Spleen (tissue), 11 donors: ENCODE results near the gene BOD1L1. TPM values are rescaled to one million over a fixed set of nuclear protein-coding genes. Genes with fewer than 3 reads are reported as not detected.

Experiments
- DNase-seq: peaks from one replicate; pipeline ENCODE4 v3.0.0-alpha.2; 2020
- H3K27ac ChIP-seq, 8 donors: fragments of 200-600 bp; sonication (generic) in 7 of 8; 1 replicate in 4 of 8; 2 replicates in 4 of 8; pipeline versions ENCODE4 v1.5.0 to v1.8.0; 2016 to 2021; ENCODE audit warnings: inconsistent platforms in 4 of 8, mild to moderate bottlenecking in 4 of 8, moderate library complexity in 1 of 8
- H3K27me3 ChIP-seq, 7 donors: fragments of 200-600 bp; sonication (generic) in 6 of 7; replicated peaks in 1 of 7; 1 replicate in 4 of 7; 2 replicates in 3 of 7; pipeline versions ENCODE4 v1.5.0 to v1.8.0; 2016 to 2021; ENCODE audit warnings: inconsistent platforms in 3 of 7, mild to moderate bottlenecking in 1 of 7
- H3K36me3 ChIP-seq, 6 donors: fragments of 200-600 bp; sonication (generic) in 5 of 6; 1 replicate in 4 of 6; 2 replicates in 2 of 6; pipeline versions ENCODE4 v1.5.0 to v1.8.0; 2016 to 2021; ENCODE audit warnings: inconsistent platforms in 2 of 6
- H3K4me1 ChIP-seq, 6 donors: fragments of 200-600 bp; sonication (generic) in 5 of 6; 1 replicate in 3 of 6; 2 replicates in 3 of 6; pipeline versions ENCODE4 v1.5.0 to v1.8.0; 2016 to 2021; ENCODE audit warnings: inconsistent platforms in 3 of 6
- H3K4me3 ChIP-seq, 8 donors: fragments of 200-600 bp; sonication (generic) in 7 of 8; 1 replicate in 4 of 8; 2 replicates in 4 of 8; pipeline versions ENCODE4 v1.5.0 to v1.8.0; 2016 to 2021; ENCODE audit warnings: inconsistent platforms in 4 of 8, mild to moderate bottlenecking in 4 of 8, moderate library complexity in 2 of 8
- H3K9me3 ChIP-seq, 8 donors: fragments of 200-600 bp; sonication (generic) in 7 of 8; 1 replicate in 4 of 8; 2 replicates in 4 of 8; pipeline versions ENCODE4 v1.5.0 to v1.8.0; 2016 to 2021; ENCODE audit warnings: inconsistent platforms in 4 of 8
- CTCF ChIP-seq, 11 experiments: fragments of 200-600 bp in 7 of 11; fragments of 450-650 bp in 4 of 11; sonication (generic) in 4 of 11; IDR thresholded peaks in 8 of 11; conservative IDR thresholded peaks in 3 of 11; 1 replicate in 7 of 11; 2 replicates in 4 of 11; pipeline versions ENCODE4 v1.4.0 to v1.8.0; 2016 to 2021; ENCODE audit warnings: antibody characterized with exemption in 11 of 11, inconsistent platforms in 4 of 11, mild to moderate bottlenecking in 1 of 11
- POLR2A ChIP-seq, 3 donors: fragments of 450-650 bp; IDR thresholded peaks; one replicate each; pipeline ENCODE4 v1.5.1; 2017; ENCODE audit warnings: antibody characterized with exemption in 3 of 3, mild to moderate bottlenecking in 1 of 3
- POLR2AphosphoS5 ChIP-seq, 3 donors: sonication (generic); formaldehyde crosslinking; IDR thresholded peaks; one replicate each; pipeline ENCODE4 v1.5.1; 2017; ENCODE audit warnings: antibody characterized with exemption in 3 of 3
- WGBS, 5 donors: extraction: QIAGEN DNeasy Blood & Tissue Kit in 3 of 5; methylation state at CpG; one replicate each; pipeline versions ENCODE4 v1.1.5 to v1.1.7; 2013 to 2018; 5-methylcytosine and 5-hydroxymethylcytosine counted together
- intact Hi-C: fragments of 100-400 bp; cut with DNase I; formaldehyde crosslinking; loops from one replicate; pipeline ENCODE4 v1.15.0; 2023; ENCODE audit warnings: low total_unique reads
- polyA plus RNA-seq, 3 donors: library from polyadenylated mRNA; stranded (reverse); fragments of 200-250 nt; gene quantifications; one replicate each; pipeline ENCODE4 v1.2.1, GENCODE V29; 2013
- total RNA-seq, 7 donors: library from RNA; depleted of rRNA in 3 of 7; stranded (reverse); fragments of >200 nt in 3 of 7; fragmentation: NEBNext Ultra II Directional in 4 of 7; extraction: Animal tissue kit (Norgen Biotek cat#: 25700) in 4 of 7; gene quantifications; one replicate each; pipeline versions ENCODE4 v1.1.0 to v1.2.1, GENCODE V29; 2016 to 2021
- donor health status: healthy with polysubstance abuse.
- donor health status: DM: no; HTN: no; CAD: no; lungs with moderate emphysema.
- donor health status: DM: no; HTN: no; CAD: no.
- donor health status: Bipolar disorder and iron deficiency.
- donor health status: healthy.
- donor health status: DM: no; HTN: no; CAD: no.
- donor health status: DM: yes; HTN: yes; CAD: no.

The BOD1L1 gene
- total and polyA plus RNA-seq, 10 donors = 16.2 to 83.3 (median 69.4) TPM

- no peaks in the 10 kb centered on the region for H3K36me3 ChIP-seq
- intact Hi-C loops = no loop called here
- TF ChIP-seq CTCF (IDR thresholded peaks at IDR 0.05 in 8 of 11, conservative IDR thresholded peaks at IDR 0.05 in 3 of 11) = no peak
- TF ChIP-seq POLR2AphosphoS5 (IDR thresholded peaks at IDR 0.05) = no peak
- TF ChIP-seq POLR2A (IDR thresholded peaks at IDR 0.05) = no peak
- peaks cover 0 to 31% (median 0%) of the 10 kb centered on the region in 8 donors for H3K9me3 ChIP-seq
- peaks cover 33 to 100% (median 100%) of the 10 kb centered on the region in 7 donors for H3K27me3 ChIP-seq
- DNase-seq = no peak
- peak overlapping the region in 1 of 8 donors; percentile 73 for H3K4me3 ChIP-seq
- peak overlapping the region in 1 of 8 donors; percentile 18 for H3K27ac ChIP-seq
- WGBS, 5 donors = 14 to 27% (median 20%) methylated on average over 23 of the region's 23 CpGs
- peaks cover 24 to 83% (median 54%) of the 10 kb centered on the region in 6 donors for H3K4me1 ChIP-seq
These were observed 86.9 kb downstream of the BOD1L1 start for GRCh38 chr4:13540446-13541175.

GRCh38 chr4:13539619-13540445 lies 87.7 kb downstream of the BOD1L1 start:
- no peak for TF ChIP-seq POLR2AphosphoS5 (IDR thresholded peaks at IDR 0.05)
- TF ChIP-seq CTCF (IDR thresholded peaks at IDR 0.05 in 8 of 11, conservative IDR thresholded peaks at IDR 0.05 in 3 of 11) = no peak
- no peak for TF ChIP-seq POLR2A (IDR thresholded peaks at IDR 0.05)
- no peak for DNase-seq
- peak overlapping the region in 2 of 8 donors; percentile 23 to 28 for H3K4me3 ChIP-seq
- 9 to 18% (median 15%) methylated on average over 37 to 42 of the region's 42 CpGs for WGBS, 5 donors
- peaks cover 34 to 100% (median 100%) of the 10 kb centered on the region in 7 donors for H3K27me3 ChIP-seq
- no peaks in the 10 kb centered on the region for H3K36me3 ChIP-seq
- H3K9me3 ChIP-seq = peaks cover 0 to 31% (median 0%) of the 10 kb centered on the region in 8 donors
- intact Hi-C loops = no loop called here
- peak overlapping the region in 2 of 8 donors; percentile 10 to 37 for H3K27ac ChIP-seq
- H3K4me1 ChIP-seq = peaks cover 18 to 75% (median 47%) of the 10 kb centered on the region in 6 donors

GRCh38 chr4:13539047-13539618 lies 88.4 kb downstream of the BOD1L1 start:
- Histone ChIP-seq H3K36me3 (no peaks in the 10 kb centered on the region), H3K9me3 (peaks cover 0 to 31% (median 0%) of the 10 kb centered on the region in 8 donors), H3K27ac (peak overlapping the region in 1 of 8 donors; percentile 37), H3K4me1 (peaks cover 18 to 68% (median 40%) of the 10 kb centered on the region in 6 donors), H3K4me3 (peak overlapping the region in 2 of 8 donors; percentile 18 to 21), H3K27me3 (peaks cover 30 to 100% (median 100%) of the 10 kb centered on the region in 7 donors)
- DNase-seq = no peak
- intact Hi-C loops = no loop called here
- 4 to 14% (median 8%) methylated on average over 21 to 23 of the region's 23 CpGs for WGBS, 5 donors
- TF ChIP-seq POLR2AphosphoS5 (IDR thresholded peaks at IDR 0.05) (no peak), POLR2A (IDR thresholded peaks at IDR 0.05) (no peak), CTCF (IDR thresholded peaks at IDR 0.05 in 8 of 11, conservative IDR thresholded peaks at IDR 0.05 in 3 of 11) (no peak)
